Measurements from ENCODE around the gene PI4KB. TPM values are rescaled to one million over a fixed set of nuclear protein-coding genes. Genes with fewer than 3 reads are reported as not detected.

Gene PI4KB
- total and polyA plus RNA-seq, 4 donors = 25.0 to 65.2 (median 45.3) TPM

DNA sequence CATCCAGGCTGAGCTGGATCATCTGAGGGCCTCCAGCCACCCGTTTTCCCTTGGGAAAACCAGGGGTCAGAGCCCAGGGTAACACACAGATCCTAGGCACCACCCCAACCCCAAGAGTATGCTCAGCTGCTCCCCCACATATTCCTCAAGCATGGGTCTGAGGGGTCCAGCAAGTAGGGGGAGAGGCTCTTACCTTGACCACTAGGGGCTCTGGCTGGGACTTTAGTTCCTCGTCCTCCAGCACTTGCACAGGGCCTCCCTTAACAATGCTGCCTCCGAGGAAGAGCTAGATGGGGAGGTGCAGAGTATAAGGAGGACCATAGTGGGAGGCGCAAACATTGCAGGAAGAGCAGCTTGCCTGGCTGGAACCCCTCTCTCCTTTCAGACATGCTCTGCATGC, 37.8 kb upstream of the PI4KB start:
- ATAC-seq (ENCODE audit: insufficient read depth, low FRiP score) = no peak
- Histone ChIP-seq H3K36me3 (ENCODE audit: control insufficient read depth in 4 of 4, insufficient read depth in 4 of 4, low read length in 4 of 4) (peaks cover 0 to 62% (median 32%) of the 10 kb centered on the region in 4 donors), H3K27me3 (ENCODE audit: control insufficient read depth in 3 of 3, insufficient read depth in 3 of 3, low read length in 2 of 3) (no peaks in the 10 kb centered on the region), H3K4me1 (ENCODE audit: control insufficient read depth in 5 of 5, insufficient read depth in 5 of 5, low read length in 5 of 5) (peaks cover 0 to 9% (median 5%) of the 10 kb centered on the region in 5 donors), H3K4me3 (no peak overlapping the region), H3K9me3 (ENCODE audit: control insufficient read depth in 4 of 4, insufficient read depth in 3 of 4, low read length in 3 of 4) (peaks cover 0 to 5% (median 1%) of the 10 kb centered on the region in 4 donors), H3K9ac (ENCODE audit: insufficient read depth in 1 of 2, low read length in 2 of 2) (no peak overlapping the region), H3K27ac (ENCODE audit: low read depth in 1 of 2, low read length in 1 of 2) (no peak overlapping the region)
- no peak for DNase-seq
- WGBS, 2 donors = 93 to 94% methylated on average over 4 of the region's 4 CpGs
- TF ChIP-seq, protein P1, sequence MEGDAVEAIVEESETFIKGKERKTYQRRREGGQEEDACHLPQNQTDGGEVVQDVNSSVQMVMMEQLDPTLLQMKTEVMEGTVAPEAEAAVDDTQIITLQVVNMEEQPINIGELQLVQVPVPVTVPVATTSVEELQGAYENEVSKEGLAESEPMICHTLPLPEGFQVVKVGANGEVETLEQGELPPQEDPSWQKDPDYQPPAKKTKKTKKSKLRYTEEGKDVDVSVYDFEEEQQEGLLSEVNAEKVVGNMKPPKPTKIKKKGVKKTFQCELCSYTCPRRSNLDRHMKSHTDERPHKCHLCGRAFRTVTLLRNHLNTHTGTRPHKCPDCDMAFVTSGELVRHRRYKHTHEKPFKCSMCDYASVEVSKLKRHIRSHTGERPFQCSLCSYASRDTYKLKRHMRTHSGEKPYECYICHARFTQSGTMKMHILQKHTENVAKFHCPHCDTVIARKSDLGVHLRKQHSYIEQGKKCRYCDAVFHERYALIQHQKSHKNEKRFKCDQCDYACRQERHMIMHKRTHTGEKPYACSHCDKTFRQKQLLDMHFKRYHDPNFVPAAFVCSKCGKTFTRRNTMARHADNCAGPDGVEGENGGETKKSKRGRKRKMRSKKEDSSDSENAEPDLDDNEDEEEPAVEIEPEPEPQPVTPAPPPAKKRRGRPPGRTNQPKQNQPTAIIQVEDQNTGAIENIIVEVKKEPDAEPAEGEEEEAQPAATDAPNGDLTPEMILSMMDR (IDR thresholded peaks at IDR 0.05; ENCODE audit: control extremely low read depth, extremely low read depth) = no peak

DNA sequence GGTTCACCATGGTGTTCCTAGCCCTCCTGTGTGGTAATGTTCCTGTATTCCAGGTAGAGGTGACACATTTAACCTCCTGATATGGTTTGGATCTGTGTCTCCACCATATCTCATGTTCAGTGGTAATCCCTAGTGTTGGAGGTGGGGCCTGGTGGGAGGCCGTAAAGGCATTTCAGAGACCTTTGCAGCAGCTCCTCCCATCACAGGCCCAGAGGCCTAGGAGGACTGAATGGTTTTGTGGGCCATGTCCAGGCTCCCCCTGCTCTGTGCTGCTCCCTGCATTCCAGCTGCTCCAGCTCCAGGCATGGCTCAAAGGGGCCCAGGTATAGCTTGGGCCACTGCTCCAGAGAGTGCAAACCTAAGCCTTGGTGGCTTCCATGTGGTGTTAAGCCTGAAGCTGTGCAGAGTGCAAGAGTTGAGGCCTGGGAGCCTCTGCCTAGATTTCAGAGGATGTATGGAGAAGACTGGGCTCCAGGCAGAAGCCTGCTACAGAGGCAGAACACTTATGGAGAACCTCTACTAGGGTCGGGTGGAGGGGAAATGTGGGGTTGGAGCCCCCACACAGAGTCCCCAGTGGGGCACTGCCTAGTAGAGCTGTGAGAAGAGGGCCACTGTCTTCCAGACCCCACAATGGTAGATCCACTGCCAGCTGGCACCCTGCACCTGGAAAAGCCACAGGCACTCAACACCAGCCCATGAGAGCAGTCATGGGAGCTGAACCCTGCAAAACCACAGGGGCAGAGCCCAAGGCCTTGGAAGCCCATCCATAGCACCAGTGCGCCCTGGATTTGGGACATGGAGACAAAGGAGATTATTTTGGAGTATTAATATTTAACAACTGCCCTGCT, 35.3 kb upstream of the PI4KB start:
- H3K27ac ChIP-seq (ENCODE audit: low read depth in 1 of 2, low read length in 1 of 2) = no peak overlapping the region
- no peak for DNase-seq
- 97 to 100% methylated on average over 3 of the region's 3 CpGs for WGBS, 2 donors

GRCh38 chr1:151361883-151362282, 34.7 kb upstream of the PI4KB start:
- DNase-seq = no peak
- H3K36me3 ChIP-seq (ENCODE audit: control insufficient read depth in 4 of 4, insufficient read depth in 4 of 4, low read length in 4 of 4) = peaks cover 0 to 49% (median 25%) of the 10 kb centered on the region in 4 donors

More for the DNA sequence above, 35.3 kb upstream of the PI4KB start:
- H3K9me3 ChIP-seq (ENCODE audit: control insufficient read depth in 4 of 4, insufficient read depth in 3 of 4, low read length in 3 of 4) = peaks cover 0 to 5% (median 1%) of the 10 kb centered on the region in 4 donors
- no peaks in the 10 kb centered on the region for H3K4me1 ChIP-seq (ENCODE audit: control insufficient read depth in 5 of 5, insufficient read depth in 5 of 5, low read length in 5 of 5)
- peaks cover 0 to 51% (median 26%) of the 10 kb centered on the region in 4 donors for H3K36me3 ChIP-seq (ENCODE audit: control insufficient read depth in 4 of 4, insufficient read depth in 4 of 4, low read length in 4 of 4)
- no peak overlapping the region for H3K4me3 ChIP-seq
- H3K9ac ChIP-seq (ENCODE audit: insufficient read depth in 1 of 2, low read length in 2 of 2) = no peak overlapping the region
- TF ChIP-seq, protein P1 (IDR thresholded peaks at IDR 0.05; ENCODE audit: control extremely low read depth, extremely low read depth) = no peak
- no peak for ATAC-seq (ENCODE audit: insufficient read depth, low FRiP score)
- H3K27me3 ChIP-seq (ENCODE audit: control insufficient read depth in 3 of 3, insufficient read depth in 3 of 3, low read length in 2 of 3) = no peaks in the 10 kb centered on the region

More at GRCh38 chr1:151361883-151362282, 34.7 kb upstream of the PI4KB start:
- no peak overlapping the region for H3K4me3 ChIP-seq
- no peaks in the 10 kb centered on the region for H3K4me1 ChIP-seq (ENCODE audit: control insufficient read depth in 5 of 5, insufficient read depth in 5 of 5, low read length in 5 of 5)
- no peaks in the 10 kb centered on the region for H3K27me3 ChIP-seq (ENCODE audit: control insufficient read depth in 3 of 3, insufficient read depth in 3 of 3, low read length in 2 of 3)
- H3K9ac ChIP-seq (ENCODE audit: insufficient read depth in 1 of 2, low read length in 2 of 2) = no peak overlapping the region
- no peak overlapping the region for H3K27ac ChIP-seq (ENCODE audit: low read depth in 1 of 2, low read length in 1 of 2)
- peaks cover 0 to 5% (median 1%) of the 10 kb centered on the region in 4 donors for H3K9me3 ChIP-seq (ENCODE audit: control insufficient read depth in 4 of 4, insufficient read depth in 3 of 4, low read length in 3 of 4)
- no peak for ATAC-seq (ENCODE audit: insufficient read depth, low FRiP score)
- TF ChIP-seq, protein P1 (IDR thresholded peaks at IDR 0.05; ENCODE audit: control extremely low read depth, extremely low read depth) = no peak

Measured in lung (tissue), 12 donors.